CD4-positive, alpha-beta memory T cell (primary cell): ENCODE results near the gene CELA2B. TPM values are rescaled to one million over a fixed set of nuclear protein-coding genes. Genes with fewer than 3 reads are reported as not detected.
"Not testable (repeated sequence)": the region's sequence is repeated elsewhere in the genome, so short reads cannot be mapped to it uniquely, and the experiment has no call there.

Source experiments
- CTCF ChIA-PET: fragments of 350-600 bp; sonication (Branson Sonifier 250); formaldehyde crosslinking; loops from one replicate; lab custom pipeline; 2021; ENCODE audit warnings: inconsistent platforms; ENCODE audit not compliant: partially characterized antibody; lab: Charles Lee
- POLR2A ChIA-PET: fragments of 350-600 bp; sonication (Branson Sonifier 250); formaldehyde crosslinking; loops from one replicate; lab custom pipeline; 2021; ENCODE audit not compliant: partially characterized antibody; lab: Charles Lee
- DNase-seq, 5 donors: peaks; one replicate each; pipeline versions ENCODE4 v3.0.0 to v3.0.0-alpha.2; 2020 to 2022; ENCODE audit warnings: mixed read lengths in 1 of 5
- H3K27ac ChIP-seq: one replicate; pipeline ENCODE4 v1.7.0; 2013; ENCODE audit warnings: low read depth, low read length
- H3K27me3 ChIP-seq: 2 replicates; pipeline ENCODE4 v1.7.0; 2013; ENCODE audit warnings: mild to moderate bottlenecking, low read length, moderate library complexity; ENCODE audit not compliant: insufficient read depth
- H3K36me3 ChIP-seq: 2 replicates; pipeline ENCODE4 v1.7.0; 2013; ENCODE audit warnings: mild to moderate bottlenecking, low read length, moderate library complexity; ENCODE audit not compliant: insufficient read depth
- H3K4me1 ChIP-seq: 2 replicates; pipeline ENCODE4 v1.7.0; 2013; ENCODE audit warnings: mild to moderate bottlenecking, low read length, moderate library complexity; ENCODE audit not compliant: insufficient read depth
- H3K4me3 ChIP-seq, 2 donors: one replicate each; pipeline ENCODE4 v1.7.0; 2013; ENCODE audit warnings: low read length in 2 of 2, mild to moderate bottlenecking in 1 of 2
- H3K9me3 ChIP-seq, 2 donors: one replicate each; pipeline ENCODE4 v1.7.0; 2013; ENCODE audit warnings: low read length in 2 of 2, control low read depth in 1 of 2; ENCODE audit not compliant: control insufficient read depth in 1 of 2
- H3K27ac Mint-ChIP-seq, 7 donors: one replicate each; pipeline ENCODE4 v1.8.0; 2020 to 2021; ENCODE audit warnings: mixed read lengths in 7 of 7, mild to moderate bottlenecking in 6 of 7, inconsistent platforms in 3 of 7, moderate library complexity in 3 of 7
- H3K27me3 Mint-ChIP-seq, 2 donors: one replicate each; pipeline ENCODE4 v1.8.0; 2020 to 2021; ENCODE audit warnings: mixed read lengths in 2 of 2
- H3K36me3 Mint-ChIP-seq, 2 donors: one replicate each; pipeline ENCODE4 v1.8.0; 2020 to 2021; ENCODE audit warnings: mixed read lengths in 2 of 2, inconsistent platforms in 1 of 2, mild to moderate bottlenecking in 1 of 2
- H3K4me1 Mint-ChIP-seq, 4 donors: one replicate each; pipeline ENCODE4 v1.8.0; 2020 to 2021; ENCODE audit warnings: mixed read lengths in 4 of 4, mild to moderate bottlenecking in 1 of 4
- H3K4me3 Mint-ChIP-seq, 8 donors: one replicate each; pipeline ENCODE4 v1.8.0; 2020 to 2021; ENCODE audit warnings: mixed read lengths in 8 of 8, mild to moderate bottlenecking in 7 of 8, moderate library complexity in 6 of 8, inconsistent platforms in 3 of 8
- H3K9me3 Mint-ChIP-seq, 8 donors: one replicate each; pipeline ENCODE4 v1.8.0; 2020 to 2021; ENCODE audit warnings: mixed read lengths in 8 of 8, mild to moderate bottlenecking in 5 of 8, inconsistent platforms in 3 of 8, moderate library complexity in 1 of 8
- intact Hi-C: fragments of 100-400 bp; cut with micrococcal nuclease; formaldehyde crosslinking; loops from one replicate; pipeline ENCODE4 v1.15.1; 2023
- polyA plus RNA-seq, 2 donors: library from polyadenylated mRNA; unstranded; fragments of 300-500 nt; fragmentation: Illumina TruSeq; gene quantifications; one replicate each; pipeline ENCODE4 v1.2.3, GENCODE V29; 2021
- total RNA-seq, 2 experiments: library from RNA; stranded (reverse); gene quantifications; one replicate each; pipeline ENCODE4 v1.2.3, GENCODE V29; 2021

The CELA2B gene
- total and polyA plus RNA-seq, 4 experiments from 2014 or later = not detected

GRCh38 chr1:15486844-15487610 lies 11.1 kb downstream of the CELA2B start:
- DNase-seq, CTCF ChIA-PET: not testable (repeated sequence)
- H3K36me3 Mint-ChIP-seq = peaks cover 18 to 42% of the 10 kb centered on the region in 2 donors

GRCh38 chr1:15488371-15488770 lies 12.5 kb downstream of the CELA2B start:
- DNase-seq = no peak
- H3K4me3 Mint-ChIP-seq = no peak overlapping the region
- Histone ChIP-seq H3K4me1 (no peaks in the 10 kb centered on the region), H3K27ac (no peak overlapping the region), H3K4me3 (no peak overlapping the region), H3K36me3 (no peaks in the 10 kb centered on the region), H3K27me3 (no peaks in the 10 kb centered on the region), H3K9me3 (no peaks in the 10 kb centered on the region)
- no peaks in the 10 kb centered on the region for H3K27me3 Mint-ChIP-seq
- peaks cover 27 to 49% of the 10 kb centered on the region in 2 donors for H3K36me3 Mint-ChIP-seq
- intact Hi-C loops = no loop called here
- no peak overlapping the region for H3K27ac Mint-ChIP-seq
- peaks cover 0 to 2% (median 0%) of the 10 kb centered on the region in 4 donors for H3K4me1 Mint-ChIP-seq
- CTCF ChIA-PET = no interaction called here
- peaks cover 0 to 2% (median 0%) of the 10 kb centered on the region in 8 donors for H3K9me3 Mint-ChIP-seq
- POLR2A ChIA-PET = no interaction called here

More at GRCh38 chr1:15486844-15487610, 11.1 kb downstream of the CELA2B start:
- intact Hi-C loops, H3K36me3 ChIP-seq, H3K27ac ChIP-seq, H3K4me3 Mint-ChIP-seq, H3K9me3 ChIP-seq, H3K27me3 Mint-ChIP-seq, H3K27me3 ChIP-seq, POLR2A ChIA-PET, H3K27ac Mint-ChIP-seq, H3K4me1 Mint-ChIP-seq, H3K9me3 Mint-ChIP-seq, H3K4me3 ChIP-seq, H3K4me1 ChIP-seq: not testable (repeated sequence)

GRCh38 chr1:15489052-15489736 lies 13.3 kb downstream of the CELA2B start:
- Mint-ChIP-seq H3K27ac (no peak overlapping the region), H3K9me3 (peaks cover 0 to 2% (median 0%) of the 10 kb centered on the region in 8 donors), H3K4me3 (no peak overlapping the region), H3K36me3 (peaks cover 29 to 51% of the 10 kb centered on the region in 2 donors), H3K27me3 (no peaks in the 10 kb centered on the region), H3K4me1 (peaks cover 0 to 2% (median 0%) of the 10 kb centered on the region in 4 donors)
- Histone ChIP-seq H3K27me3 (no peaks in the 10 kb centered on the region), H3K27ac (no peak overlapping the region), H3K4me3 (no peak overlapping the region), H3K9me3 (no peaks in the 10 kb centered on the region), H3K36me3 (no peaks in the 10 kb centered on the region), H3K4me1 (no peaks in the 10 kb centered on the region)
- POLR2A ChIA-PET = no interaction called here
- no peak for DNase-seq
- CTCF ChIA-PET = no interaction called here
- intact Hi-C loops = no loop called here

GRCh38 chr1:15491010-15491409 lies 15.1 kb downstream of the CELA2B start:
- H3K4me3 ChIP-seq, H3K27me3 Mint-ChIP-seq, H3K4me1 ChIP-seq, H3K36me3 ChIP-seq, POLR2A ChIA-PET, CTCF ChIA-PET, H3K4me3 Mint-ChIP-seq, H3K9me3 ChIP-seq, H3K4me1 Mint-ChIP-seq, DNase-seq, intact Hi-C loops, H3K27ac ChIP-seq, H3K27ac Mint-ChIP-seq, H3K27me3 ChIP-seq, H3K9me3 Mint-ChIP-seq: not testable (repeated sequence)
- peaks cover 38 to 55% of the 10 kb centered on the region in 2 donors for H3K36me3 Mint-ChIP-seq

- H3K4me1 ChIP-seq = no peaks in the 10 kb centered on the region
- Mint-ChIP-seq H3K4me1 (peaks cover 0 to 2% (median 0%) of the 10 kb centered on the region in 4 donors), H3K4me3 (no peak overlapping the region), H3K27ac (peak overlapping the region in 1 of 7 donors; percentile 3), H3K27me3 (no peaks in the 10 kb centered on the region), H3K9me3 (no peaks in the 10 kb centered on the region), H3K36me3 (peaks cover 35 to 49% of the 10 kb centered on the region in 2 donors)
- no peak for DNase-seq
- no peak overlapping the region for H3K4me3 ChIP-seq
- no peaks in the 10 kb centered on the region for H3K27me3 ChIP-seq
- intact Hi-C loops = no loop called here
- CTCF ChIA-PET = no interaction called here
- H3K9me3 ChIP-seq = no peaks in the 10 kb centered on the region
- H3K27ac ChIP-seq = no peak overlapping the region
- H3K36me3 ChIP-seq = peaks cover 5% of the 10 kb centered on the region
- POLR2A ChIA-PET = no interaction called here
Observed at GRCh38 chr1:15492596-15492995, 16.7 kb downstream of the CELA2B start.

GRCh38 chr1:15493869-15494390 lies 18.0 kb downstream of the CELA2B start:
- H3K27me3 ChIP-seq = no peaks in the 10 kb centered on the region
- H3K27me3 Mint-ChIP-seq = no peaks in the 10 kb centered on the region
- CTCF ChIA-PET = no interaction called here

More at GRCh38 chr1:15493869-15494390, 18.0 kb downstream of the CELA2B start:
- Histone ChIP-seq H3K9me3 (no peaks in the 10 kb centered on the region), H3K36me3 (peaks cover 5% of the 10 kb centered on the region), H3K4me1 (no peaks in the 10 kb centered on the region), H3K27ac (no peak overlapping the region), H3K4me3 (no peak overlapping the region)
- POLR2A ChIA-PET = no interaction called here
- intact Hi-C loops = no loop called here
- peaks cover 38 to 49% of the 10 kb centered on the region in 2 donors for H3K36me3 Mint-ChIP-seq
- H3K4me3 Mint-ChIP-seq = no peak overlapping the region
- no peaks in the 10 kb centered on the region for H3K9me3 Mint-ChIP-seq
- no peak for DNase-seq
- peaks cover 0 to 2% (median 0%) of the 10 kb centered on the region in 4 donors for H3K4me1 Mint-ChIP-seq
- H3K27ac Mint-ChIP-seq = no peak overlapping the region
